GM23248 (cell line): ENCODE data around the gene TERB2. TPM values are rescaled to one million over a fixed set of nuclear protein-coding genes. Genes with fewer than 3 reads are reported as not detected.
"Not testable (repeated sequence)": the region's sequence is repeated elsewhere in the genome, so short reads cannot be mapped to it uniquely, and the experiment has no call there.

Experiments used
- DNase-seq: peaks from one replicate; pipeline ENCODE4 v3.0.0-alpha.2; 2015
- H2AFZ ChIP-seq: fragments of 200-600 bp; sonication (generic); 2 replicates; pipeline ENCODE4 v1.6.1; 2016; ENCODE audit warnings: antibody characterized with exemption
- H3F3A ChIP-seq: fragments of 200-600 bp; sonication (generic); 2 replicates; pipeline ENCODE4 v1.6.1; 2016; ENCODE audit warnings: mild to moderate bottlenecking, antibody characterized with exemption, mixed run types; ENCODE audit not compliant: insufficient read depth
- H3K27ac ChIP-seq: fragments of 200-600 bp; sonication (generic); 2 replicates; pipeline ENCODE4 v1.5.1; 2016; ENCODE audit warnings: mild to moderate bottlenecking
- H3K27me3 ChIP-seq: fragments of 200-600 bp; sonication (generic); replicated peaks from 2 replicates; pipeline ENCODE4 v1.6.1; 2016; ENCODE audit warnings: mild to moderate bottlenecking; ENCODE audit not compliant: insufficient read depth
- H3K36me3 ChIP-seq: fragments of 200-600 bp; sonication (generic); 2 replicates; pipeline ENCODE4 v1.6.1; 2016; ENCODE audit warnings: low read depth, mild to moderate bottlenecking
- H3K4me1 ChIP-seq: fragments of 200-600 bp; sonication (generic); 2 replicates; pipeline ENCODE4 v1.6.1; 2016; ENCODE audit warnings: mild to moderate bottlenecking; ENCODE audit not compliant: insufficient read depth
- H3K4me2 ChIP-seq: fragments of 200-600 bp; sonication (generic); one replicate; pipeline ENCODE4 v1.6.1; 2016; ENCODE audit warnings: mild to moderate bottlenecking; ENCODE audit not compliant: unreplicated experiment
- H3K4me3 ChIP-seq: fragments of 200-600 bp; sonication (generic); 2 replicates; pipeline ENCODE4 v1.5.1; 2016; ENCODE audit warnings: mild to moderate bottlenecking
- H3K79me2 ChIP-seq: fragments of 200-600 bp; sonication (generic); 2 replicates; pipeline ENCODE4 v1.6.1; 2016; ENCODE audit warnings: mild to moderate bottlenecking; ENCODE audit not compliant: insufficient read depth
- H3K9ac ChIP-seq: fragments of 200-600 bp; sonication (generic); 2 replicates; pipeline ENCODE4 v1.6.1; 2016; ENCODE audit warnings: mild to moderate bottlenecking
- H3K9me2 ChIP-seq: fragments of 200-600 bp; sonication (generic); 2 replicates; pipeline ENCODE4 v1.6.1; 2016; ENCODE audit warnings: mixed run types, mild to moderate bottlenecking, moderate library complexity; ENCODE audit not compliant: insufficient read depth
- H3K9me3 ChIP-seq: fragments of 200-600 bp; sonication (generic); one replicate; pipeline ENCODE4 v1.6.1; 2017; ENCODE audit warnings: low read depth
- H4K20me1 ChIP-seq: fragments of 200-600 bp; sonication (generic); 2 replicates; pipeline ENCODE4 v1.6.0; 2016; ENCODE audit not compliant: insufficient read depth
- EZH2 ChIP-seq: fragments of 200-600 bp; sonication (generic); IDR thresholded peaks from 2 replicates; pipeline ENCODE4 v1.6.1; 2018; ENCODE audit warnings: antibody characterized with exemption, mild to moderate bottlenecking; ENCODE audit not compliant: insufficient read depth, poor library complexity, severe bottlenecking
- EZH2phosphoT487 ChIP-seq: fragments of 200-600 bp; sonication (generic); IDR thresholded peaks from 2 replicates; pipeline ENCODE4 v1.6.1; 2018; ENCODE audit warnings: antibody characterized with exemption, moderate library complexity, mild to moderate bottlenecking, low read depth; ENCODE audit not compliant: insufficient read depth
- WGBS, 2 experiments: methylation state at CpG; one replicate each; pipeline ENCODE4 v1.1.6; 2015 to 2017; ENCODE audit warnings: low lambda C conversion rate in 2 of 2, low coverage in 1 of 2; ENCODE audit errors: missing lambda C conversion rate in 2 of 2; 5-methylcytosine and 5-hydroxymethylcytosine counted together
- in situ Hi-C: fragments of 300-500 bp; cut with MboI; formaldehyde crosslinking; loops from 2 replicates; pipeline ENCODE4 v1.15.0; 2020
- polyA plus RNA-seq: library from polyadenylated mRNA; unstranded; fragments of >200 nt; fragmentation: Nextera tagmentation; extraction: Ambion mirVana; gene quantifications from 2 replicates; pipeline ENCODE4 v1.2.1, GENCODE V29; 2016
- total RNA-seq: library from RNA; depleted of rRNA; stranded (reverse); fragments of >200 nt; shearing (Covaris generic); gene quantifications from 2 replicates; pipeline ENCODE4 v1.2.3, GENCODE V29; 2014; rRNA removed

Gene TERB2
- total RNA-seq (not detected in 2 replicates), polyA plus RNA-seq (not detected in 2 replicates)

GRCh38 chr15:44956388-44956787, at the start of gene TERB2:
TSS of gene TERB2 (plus strand) at chr15:44956687. CDS start at chr15:44956719, 32 bp downstream.
- WGBS, 2 experiments: 75 to 80% methylated on average over 13 of the region's 13 CpGs

GRCh38 chr15:44909423-44909822, 47.1 kb upstream of the TERB2 start:
- Histone ChIP-seq H3K27ac (no peak overlapping the region), H3K9me2 (no peaks in the 10 kb centered on the region), H3K27me3 (no peaks in the 10 kb centered on the region), H3K79me2 (no peaks in the 10 kb centered on the region), H3K4me3 (no peak overlapping the region), H3F3A (no peaks in the 10 kb centered on the region), H3K9ac (no peak overlapping the region), H4K20me1 (no peaks in the 10 kb centered on the region), H2AFZ (no peak overlapping the region), H3K4me1 (no peaks in the 10 kb centered on the region), H3K9me3 (no peaks in the 10 kb centered on the region), H3K36me3 (no peaks in the 10 kb centered on the region), H3K4me2 (no peak overlapping the region)
- no peak for TF ChIP-seq EZH2phosphoT487
- no peak for TF ChIP-seq EZH2
- DNase-seq: no peak
- WGBS, 2 experiments: 43 to 45% methylated on average over 2 of the region's 2 CpGs
- in situ Hi-C loops: no loop called here

More at GRCh38 chr15:44956388-44956787, at the start of gene TERB2:
- H3K4me2 ChIP-seq: no peak within 1 kb of the TSS
- no peaks in the 10 kb centered on the region for H3K27me3 ChIP-seq
- H2AFZ ChIP-seq: no peak within 1 kb of the TSS
- TF ChIP-seq EZH2 (no peak), EZH2phosphoT487 (no peak)
- H3K79me2 ChIP-seq: no peaks in the 10 kb centered on the region
- DNase-seq: no peak
- H3F3A ChIP-seq: no peaks in the 10 kb centered on the region
- in situ Hi-C loops: no loop called here
- no peaks in the 10 kb centered on the region for H4K20me1 ChIP-seq
- no peaks in the 10 kb centered on the region for H3K9me3 ChIP-seq
- no peak within 1 kb of the TSS for H3K27ac ChIP-seq
- no peaks in the 10 kb centered on the region for H3K9me2 ChIP-seq
- no peak within 1 kb of the TSS for H3K9ac ChIP-seq
- H3K4me3 ChIP-seq: no peak within 1 kb of the TSS
- no peaks in the 10 kb centered on the region for H3K36me3 ChIP-seq
- no peaks in the 10 kb centered on the region for H3K4me1 ChIP-seq

- Histone ChIP-seq H2AFZ (no peak overlapping the region), H3F3A (no peaks in the 10 kb centered on the region), H3K9ac (no peak overlapping the region), H3K4me1 (no peaks in the 10 kb centered on the region), H3K9me2 (no peaks in the 10 kb centered on the region), H3K79me2 (no peaks in the 10 kb centered on the region), H3K4me2 (no peak overlapping the region), H3K4me3 (no peak overlapping the region), H4K20me1 (no peaks in the 10 kb centered on the region), H3K9me3 (no peaks in the 10 kb centered on the region), H3K27me3 (no peaks in the 10 kb centered on the region), H3K27ac (no peak overlapping the region), H3K36me3 (no peaks in the 10 kb centered on the region)
- no peak for DNase-seq
- in situ Hi-C loops: no loop called here
- TF ChIP-seq EZH2phosphoT487 (no peak), EZH2 (no peak)
Observed at GRCh38 chr15:44910981-44911625, 45.4 kb upstream of the TERB2 start.

- H3K4me3 ChIP-seq, H3K9me3 ChIP-seq, H3K27me3 ChIP-seq, H3K36me3 ChIP-seq, H3K79me2 ChIP-seq, H3F3A ChIP-seq, H4K20me1 ChIP-seq, H3K9me2 ChIP-seq, in situ Hi-C loops, H3K27ac ChIP-seq, H3K4me2 ChIP-seq, DNase-seq, H3K9ac ChIP-seq, H2AFZ ChIP-seq, H3K4me1 ChIP-seq: not testable (repeated sequence)
- WGBS, 2 experiments: 24 to 39% methylated on average over 1 of the region's 1 CpG
Observed at GRCh38 chr15:44912186-44912585, 44.3 kb upstream of the TERB2 start.

- H3K27me3 ChIP-seq, H3K4me3 ChIP-seq, H2AFZ ChIP-seq, H3K9me2 ChIP-seq, H3K27ac ChIP-seq, in situ Hi-C loops, H3K4me1 ChIP-seq, H3K79me2 ChIP-seq, H3K4me2 ChIP-seq, H4K20me1 ChIP-seq, DNase-seq, H3K9me3 ChIP-seq, H3F3A ChIP-seq, H3K36me3 ChIP-seq, H3K9ac ChIP-seq: not testable (repeated sequence)
- 4 to 8% methylated on average over 3 of the region's 3 CpGs for WGBS, 2 experiments
Observed at GRCh38 chr15:44912974-44913448, 43.5 kb upstream of the TERB2 start.
